Measurements from ENCODE around the gene LRRC32. TPM values are rescaled to one million over a fixed set of nuclear protein-coding genes. Genes with fewer than 3 reads are reported as not detected.

LRRC32 gene
- total and polyA plus RNA-seq, 7 donors = 0.69 to 30.7 (median 10.9) TPM

- no peak overlapping the region for H3K27ac ChIP-seq
- no peaks in the 10 kb centered on the region for H3K9me3 ChIP-seq
- H3K27me3 ChIP-seq = no peaks in the 10 kb centered on the region
- intact Hi-C loops (cut with DNase I) = loop anchor here (5.0 to 10.0 kb wide), 3 partner anchors 100 to 472 kb away; partner anchors contain the start of genes EMSY and WNT11
- no peaks in the 10 kb centered on the region for H3K36me3 ChIP-seq
- DNase-seq = no peak
- 78 to 88% methylated on average over 16 of the region's 16 CpGs for WGBS, 2 donors
- TF ChIP-seq POLR2AphosphoS5 (IDR thresholded peaks at IDR 0.05) (no peak), POLR2A (IDR thresholded peaks at IDR 0.05) (no peak)
- no peak overlapping the region for H3K4me3 ChIP-seq
- H3K4me1 ChIP-seq = peaks cover 0 to 15% (median 11%) of the 10 kb centered on the region in 4 donors
Measured at GRCh38 chr11:76676636-76677457, 6.3 kb upstream of the LRRC32 start.

DNA sequence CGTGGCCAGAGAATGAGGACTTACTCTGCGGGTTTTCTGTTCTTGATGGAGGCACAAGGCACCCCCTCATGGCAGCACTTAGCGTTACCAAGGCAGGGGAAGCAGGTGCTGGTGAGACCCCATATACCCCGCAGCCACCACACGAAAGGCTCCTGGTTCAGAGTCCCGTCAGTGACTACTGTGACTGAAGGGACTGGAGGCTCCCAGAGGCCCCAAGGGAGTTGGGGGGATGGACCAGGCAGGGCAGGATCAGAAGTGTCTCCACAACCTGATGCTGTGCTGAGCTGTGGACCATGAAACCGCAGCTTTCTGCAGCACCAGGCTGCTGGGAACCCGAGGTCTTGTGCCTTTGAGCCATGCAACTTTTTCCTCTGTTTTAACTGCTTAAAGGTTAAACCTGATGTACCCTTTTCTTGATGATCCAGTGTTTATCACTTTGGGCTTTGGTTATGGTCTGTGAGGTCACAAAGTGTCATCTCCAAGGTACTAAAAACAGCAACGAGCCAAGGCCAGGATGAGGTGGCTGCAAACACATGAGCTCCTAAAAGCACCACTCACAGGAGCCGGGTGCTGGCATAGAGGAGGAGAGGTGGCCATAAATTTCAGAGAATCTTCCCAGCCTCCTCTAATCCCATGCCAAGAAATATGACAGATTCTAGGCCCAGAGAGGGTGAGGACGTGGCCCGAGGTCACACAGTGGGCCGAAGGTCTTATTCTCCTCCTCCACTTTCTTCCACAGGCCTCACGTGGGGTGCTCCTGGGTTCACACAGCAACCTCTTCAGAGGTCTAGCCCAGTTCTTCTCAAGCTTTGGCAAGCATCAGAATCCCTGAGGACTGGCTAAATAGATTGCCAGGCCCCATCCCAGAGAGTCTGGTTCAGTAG lies 4.2 kb upstream of the LRRC32 start:
- intact Hi-C loops (cut with DNase I) = loop anchor here (5.0 to 10.0 kb wide), 3 partner anchors 97 to 470 kb away; partner anchors contain the start of genes EMSY and WNT11
- Histone ChIP-seq H3K4me3 (no peak overlapping the region), H3K9me3 (no peaks in the 10 kb centered on the region), H3K27ac (no peak overlapping the region), H3K4me1 (peaks cover 0 to 27% (median 22%) of the 10 kb centered on the region in 4 donors), H3K27me3 (peaks cover 6 to 14% (median 8%) of the 10 kb centered on the region in 3 donors), H3K36me3 (no peaks in the 10 kb centered on the region)
- no peak for TF ChIP-seq POLR2AphosphoS5 (IDR thresholded peaks at IDR 0.05)
- TF ChIP-seq CTCF (IDR thresholded peaks at IDR 0.05) = no peak
- no peak for TF ChIP-seq EP300 (IDR thresholded peaks at IDR 0.05)
- TF ChIP-seq POLR2A (IDR thresholded peaks at IDR 0.05) = no peak
- no peak for DNase-seq
- 82 to 87% methylated on average over 14 of the region's 14 CpGs for WGBS, 2 donors

DNA sequence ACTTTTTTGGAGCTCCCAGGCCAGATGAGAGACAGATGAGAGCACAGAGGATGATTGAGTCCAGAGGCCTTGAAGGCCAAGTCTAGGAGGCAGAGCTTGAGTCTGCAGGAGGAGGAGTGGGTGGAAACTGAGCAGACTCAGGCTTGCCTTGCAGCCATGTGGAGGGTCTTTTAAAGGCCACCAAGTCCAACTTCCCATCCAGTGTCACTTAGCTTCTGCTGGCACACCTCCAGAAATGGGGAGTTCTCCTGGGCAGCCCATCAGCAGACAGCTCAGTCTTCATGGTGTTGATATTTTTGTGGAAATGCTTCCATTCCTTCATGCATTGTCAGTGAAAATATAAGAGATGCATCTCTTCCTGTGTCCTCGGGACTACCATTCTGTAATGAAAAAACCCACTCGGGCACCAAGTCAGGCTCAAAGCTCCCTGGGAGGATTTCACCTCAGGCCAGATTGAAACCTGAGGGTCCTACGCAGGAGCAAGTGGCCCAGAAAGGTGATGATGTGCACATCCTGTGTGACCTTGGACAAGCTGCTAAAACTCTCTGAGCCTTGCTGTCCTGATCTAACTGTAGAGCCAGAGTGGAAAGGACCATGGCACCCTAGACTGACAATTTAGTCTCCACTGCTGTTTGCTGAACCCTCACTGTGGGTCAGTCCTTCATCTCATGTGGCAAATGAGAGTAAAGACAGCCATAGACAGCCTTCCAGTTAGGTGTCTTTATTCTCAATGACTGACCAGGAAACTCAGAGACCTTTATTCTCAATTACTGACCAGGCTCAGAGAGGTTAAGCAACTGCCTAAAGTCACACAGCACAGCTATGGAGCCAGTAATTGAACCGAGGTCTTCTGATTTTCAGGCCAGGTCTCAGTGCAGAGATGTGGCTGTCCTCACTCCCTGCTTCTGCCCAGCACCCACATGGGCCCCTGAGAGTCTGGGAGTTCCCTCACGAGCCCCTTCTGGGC lies 2.9 kb upstream of the LRRC32 start:
- no peak overlapping the region for H3K4me3 ChIP-seq
- WGBS, 2 donors = 86 to 89% methylated on average over 5 of the region's 5 CpGs
- H3K27ac ChIP-seq = peak overlapping the region in 1 of 4 donors; percentile 40
- TF ChIP-seq POLR2AphosphoS5 (IDR thresholded peaks at IDR 0.05) = no peak
- TF ChIP-seq CTCF (IDR thresholded peaks at IDR 0.05) = no peak
- no peak for TF ChIP-seq EP300 (IDR thresholded peaks at IDR 0.05)
- TF ChIP-seq POLR2A (IDR thresholded peaks at IDR 0.05) = no peak
- H3K9me3 ChIP-seq = no peaks in the 10 kb centered on the region
- H3K4me1 ChIP-seq = peaks cover 0 to 29% (median 22%) of the 10 kb centered on the region in 4 donors
- no peak for DNase-seq
- no peaks in the 10 kb centered on the region for H3K36me3 ChIP-seq
- intact Hi-C loops (cut with DNase I) = loop anchor here (10.0 kb wide), 2 partner anchors 229 to 469 kb away; partner anchors contain the start of genes EMSY and WNT11
- peaks cover 6 to 25% (median 8%) of the 10 kb centered on the region in 3 donors for H3K27me3 ChIP-seq

DNA sequence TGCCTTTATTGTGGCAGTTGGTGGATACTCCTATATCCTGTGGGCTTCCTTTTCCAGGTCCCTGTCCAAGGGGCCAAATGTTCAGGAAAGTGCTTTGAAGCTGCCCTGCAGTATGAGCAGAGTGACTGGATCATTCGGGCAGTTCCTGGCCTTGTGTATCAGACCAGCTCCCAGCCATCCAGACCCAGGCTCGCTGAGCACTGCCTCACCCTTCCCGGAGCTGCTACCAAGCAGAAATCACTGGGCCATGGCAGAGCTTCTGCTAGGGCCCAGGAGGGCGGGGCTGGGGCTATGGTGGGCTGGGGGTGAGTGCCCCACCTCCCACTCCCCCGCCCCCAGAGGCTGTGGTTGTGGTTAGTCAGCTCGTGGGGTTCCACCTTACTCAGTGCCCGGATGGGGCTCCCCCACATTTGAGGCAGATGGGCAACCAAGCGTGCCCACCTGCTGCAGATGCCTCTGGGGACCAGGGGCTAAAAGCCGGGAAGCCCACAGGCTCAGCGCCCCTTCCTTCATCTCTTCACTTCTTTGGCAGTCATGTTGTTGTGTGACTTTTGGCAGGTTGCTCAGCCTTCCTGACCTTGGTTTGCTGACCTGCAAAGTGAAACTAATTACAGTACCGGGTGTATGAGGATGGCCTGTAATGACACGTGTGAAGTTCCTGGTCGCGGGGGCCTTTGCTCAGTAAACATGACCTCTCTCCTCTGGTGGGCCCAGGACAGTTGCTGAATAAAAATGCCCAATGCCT lies 2.1 kb upstream of the LRRC32 start:
- Histone ChIP-seq H3K27me3 (peaks cover 6 to 25% (median 8%) of the 10 kb centered on the region in 3 donors), H3K9me3 (no peaks in the 10 kb centered on the region), H3K36me3 (no peaks in the 10 kb centered on the region), H3K27ac (peak overlapping the region in 2 of 4 donors; percentile 40 to 44), H3K4me1 (peaks cover 0 to 25% (median 19%) of the 10 kb centered on the region in 4 donors), H3K4me3 (no peak overlapping the region)
- intact Hi-C loops (cut with DNase I) = loop anchor here (10.0 kb wide), 2 partner anchors 228 to 468 kb away; partner anchors contain the start of genes EMSY and WNT11
- DNase-seq = no peak
- WGBS, 2 donors = 52 to 57% methylated on average over 14 of the region's 14 CpGs
- TF ChIP-seq POLR2AphosphoS5 (IDR thresholded peaks at IDR 0.05) (no peak), CTCF (IDR thresholded peaks at IDR 0.05) (no peak), EP300 (IDR thresholded peaks at IDR 0.05) (no peak), POLR2A (IDR thresholded peaks at IDR 0.05) (no peak)

Measured in sigmoid colon (tissue), 7 donors.